Measurements from ENCODE around the gene DSC2. TPM values are rescaled to one million over a fixed set of nuclear protein-coding genes. Genes with fewer than 3 reads are reported as not detected.

Gene DSC2
- total and polyA plus RNA-seq, 2 of the 8 experiments (the other 6 are each of a cell fraction or from before 2014, with no cell fraction given), result 4.6 to 39.7 TPM

DNA sequence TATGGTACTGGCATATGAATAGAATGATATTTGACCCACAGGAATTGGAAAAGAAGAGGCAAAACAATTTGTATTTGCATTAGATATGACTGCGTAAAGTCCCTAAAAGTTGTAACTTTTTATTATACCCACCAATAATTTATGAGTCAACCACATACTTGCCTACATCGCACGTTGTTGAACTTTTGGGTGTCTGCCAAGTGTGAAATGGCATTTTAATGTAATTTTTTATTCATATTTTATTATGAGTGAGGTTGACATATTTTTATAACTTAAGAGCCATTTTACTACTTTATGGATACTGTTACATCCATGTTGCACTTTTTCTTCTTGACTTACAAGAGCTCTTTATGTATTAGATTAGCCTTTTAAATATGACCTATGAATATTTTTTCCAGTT is 4.6 kb downstream of the DSC2 start:
- Histone ChIP-seq H3K79me1 (ENCODE audit: low read depth, low read length) (peaks cover 5% of the 10 kb centered on the region; the same call in 1 of the 2 replicates), H4K91ac (replicated peaks; ENCODE audit: insufficient read length, low read length) (no peak overlapping the region), H4K5ac (ENCODE audit: insufficient read length, low read depth, low read length) (no peak overlapping the region), H4K8ac (ENCODE audit: extremely low read depth, insufficient read depth, low read length) (no peak overlapping the region), H3K56ac (replicated peaks; ENCODE audit: insufficient read length, low read depth, low read length) (no peak overlapping the region), H2BK120ac (replicated peaks; ENCODE audit: low read depth, low read length) (no peak overlapping the region), H3K27me3 (replicated peaks in 1 of 4; ENCODE audit: control insufficient read depth in 3 of 4, extremely low read depth in 1 of 4, insufficient read depth in 3 of 4, low read length in 3 of 4) (no peaks in the 10 kb centered on the region), H3K23me2 (ENCODE audit: low read depth, low read length) (peaks cover 3% of the 10 kb centered on the region; the same call in 1 of the 2 replicates), H3K4me2 (ENCODE audit: insufficient read depth in 1 of 2, low read depth in 2 of 2, low read length in 2 of 2) (no peak overlapping the region), H2AFZ (ENCODE audit: low read length) (no peak overlapping the region), H3K79me2 (ENCODE audit: control insufficient read depth in 1 of 2, insufficient read depth in 2 of 2, low read length in 2 of 2) (peaks cover 3 to 71% of the 10 kb centered on the region in 2 experiments; a peak in 3 of 4 replicates), H3K27ac (ENCODE audit: low read depth, low read length) (no peak overlapping the region), H3K23ac (ENCODE audit: insufficient read length) (no peak overlapping the region), H3K9ac (replicated peaks in 1 of 4; ENCODE audit: extremely low read depth in 1 of 4, low read depth in 3 of 4, low read length in 3 of 4) (no peak overlapping the region), H3K36me3 (ENCODE audit: control insufficient read depth in 2 of 4, insufficient read depth in 4 of 4, low read length in 3 of 4) (peaks cover 0 to 5% (median 4%) of the 10 kb centered on the region in 4 experiments; a peak in 3 of 8 replicates), H2BK20ac (ENCODE audit: low read length) (no peak overlapping the region), H3K4me1 (replicated peaks in 1 of 4; ENCODE audit: control insufficient read depth in 3 of 4, insufficient read depth in 4 of 4, low read length in 3 of 4) (peaks cover 0 to 8% (median 5%) of the 10 kb centered on the region in 4 experiments; a peak in 5 of 7 replicates), H3K18ac (ENCODE audit: extremely low read depth, low read length) (no peak overlapping the region), H3K4ac (replicated peaks; ENCODE audit: insufficient read length, low read depth, low read length) (no peak overlapping the region), H2BK12ac (ENCODE audit: low read depth, low read length) (no peak overlapping the region), H4K20me1 (replicated peaks in 1 of 2; ENCODE audit: control insufficient read depth in 1 of 2, insufficient read depth in 2 of 2, low read length in 2 of 2) (peaks cover 0 to 9% of the 10 kb centered on the region in 2 experiments), H3K14ac (ENCODE audit: insufficient read length) (no peak overlapping the region), H2BK5ac (ENCODE audit: low read depth, low read length) (no peak overlapping the region), H2AK5ac (ENCODE audit: low read depth, low read length) (no peak overlapping the region), H3K4me3 (ENCODE audit: extremely low read depth in 1 of 4, insufficient read depth in 2 of 4, low read depth in 3 of 4, low read length in 4 of 4) (no peak overlapping the region), H2BK15ac (ENCODE audit: low read length) (no peak overlapping the region), H3K9me3 (ENCODE audit: insufficient read depth in 2 of 2, low read depth in 1 of 2, low read length in 1 of 2) (no peaks in the 10 kb centered on the region)
- TF ChIP-seq SP1 (IDR thresholded peaks at IDR 0.05; ENCODE audit: low read depth, low read length) (no peak), SIRT6 (IDR thresholded peaks at IDR 0.05; ENCODE audit: low read length) (no peak), CBX5 (IDR thresholded peaks at IDR 0.05; ENCODE audit: low read depth, low read length) (no peak), SUZ12 (IDR thresholded peaks at IDR 0.05; ENCODE audit: low read length) (no peak)
- no peak for FAIRE-seq
- ChIA-PET CTCF (ENCODE audit: partially characterized antibody) (interaction anchor here (0.6 to 1.1 kb wide), 4 partner anchors 47 to 143 kb away, joined by 3 to 4 read pairs (median 4); no protein-coding TSS in a partner anchor), POLR2A (ENCODE audit: partially characterized antibody) (no interaction called here)
- no peak for DNase-seq (ENCODE audit: low read depth in 1 of 2, low spot score in 2 of 2)
- 93% methylated on average over 3 of the region's 3 CpGs; no CpG with 5 or more reads in 1 of the 2 experiments for WGBS, 2 experiments (ENCODE audit: extremely low coverage in 1 of 2, insufficient coverage in 1 of 2, insufficient read length in 1 of 2, insufficient replicate concordance in 2 of 2, low coverage in 1 of 2, low lambda C conversion rate in 2 of 2, missing lambda C conversion rate in 1 of 2)

Data from H1 (cell line).